GM18499 (cell line): ENCODE measurements around the gene HIVEP3.

Experiments used
- ATAC-seq: cut with Tn5 transposase; IDR thresholded peaks from one replicate; pipeline ENCODE4 v1.9.1; 2021; ENCODE audit warnings: moderate number of reproducible peaks; ENCODE audit not compliant: insufficient read depth, unreplicated experiment

HIVEP3 gene

GRCh38 chr1:41475346-41475745 lies 443.4 kb downstream of the HIVEP3 start:
- ATAC-seq = no peak

GRCh38 chr1:41474490-41475271 lies 444.0 kb downstream of the HIVEP3 start:
- no peak for ATAC-seq

- no peak for ATAC-seq
Measured at GRCh38 chr1:41473738-41474362, 444.9 kb downstream of the HIVEP3 start.

- no peak for ATAC-seq
Measured at GRCh38 chr1:41471658-41472057, 447.1 kb downstream of the HIVEP3 start.

- ATAC-seq = no peak
Measured at GRCh38 chr1:41469706-41470105, 449.0 kb downstream of the HIVEP3 start.

- ATAC-seq = no peak
Measured at GRCh38 chr1:41468122-41468762, 450.5 kb downstream of the HIVEP3 start.

GRCh38 chr1:41467673-41468072 lies 451.0 kb downstream of the HIVEP3 start:
- ATAC-seq = no peak

GRCh38 chr1:41466146-41466545 lies 452.6 kb downstream of the HIVEP3 start:
- no peak for ATAC-seq

- no peak for ATAC-seq
Measured at GRCh38 chr1:41465741-41466140, 453.0 kb downstream of the HIVEP3 start.

GRCh38 chr1:41464885-41465284 lies 453.8 kb downstream of the HIVEP3 start:
- no peak for ATAC-seq

- no peak for ATAC-seq
Measured at GRCh38 chr1:41463516-41463915, 455.2 kb downstream of the HIVEP3 start.

- no peak for ATAC-seq
Measured at GRCh38 chr1:41462680-41463004, 456.1 kb downstream of the HIVEP3 start.

- no peak for ATAC-seq
Measured at GRCh38 chr1:41461790-41462679, 456.7 kb downstream of the HIVEP3 start.

GRCh38 chr1:41456847-41457540 lies 461.7 kb downstream of the HIVEP3 start:
- ATAC-seq = no peak
